Activated T-helper 1 cell treated with anti-CD3 and anti-CD28 coated beads, Interleukin-12 subunit alpha, Interleukin-12 subunit beta, Interleukin-2, Interleukin-4 antibody, amounts not matched to agents 30 ng/mL and 10 ng/mL and 1 ng/mL, durations not matched to agents 14 hours and 24 hours and 36 hours (primary cell): Measurements from ENCODE around the gene DOK7. TPM values are rescaled to one million over a fixed set of nuclear protein-coding genes. Genes with fewer than 3 reads are reported as not detected.
"Not testable (repeated sequence)": the region's sequence is repeated elsewhere in the genome, so short reads cannot be mapped to it uniquely, and the experiment has no call there.

Experiments used
- DNase-seq: peaks from one replicate; pipeline ENCODE4 v3.0.0; 2021; ENCODE audit warnings: low spot score
- H3K27ac Mint-ChIP-seq: one replicate; pipeline ENCODE4 v1.8.0; 2021; ENCODE audit warnings: mild to moderate bottlenecking, mixed read lengths
- H3K27me3 Mint-ChIP-seq: one replicate; pipeline ENCODE4 v1.8.0; 2022; ENCODE audit warnings: mild to moderate bottlenecking, moderate library complexity, mixed read lengths; ENCODE audit not compliant: insufficient read depth
- H3K36me3 Mint-ChIP-seq: one replicate; pipeline ENCODE4 v1.8.0; 2021; ENCODE audit warnings: low read depth, mixed read lengths
- H3K4me1 Mint-ChIP-seq: one replicate; pipeline ENCODE4 v1.8.0; 2021; ENCODE audit warnings: low read depth, mixed read lengths
- H3K4me3 Mint-ChIP-seq: one replicate; pipeline ENCODE4 v1.8.0; 2021; ENCODE audit warnings: mild to moderate bottlenecking, moderate library complexity, mixed read lengths
- H3K9me3 Mint-ChIP-seq: one replicate; pipeline ENCODE4 v1.8.0; 2021; ENCODE audit warnings: mixed read lengths
- intact Hi-C: fragments of 100-400 bp; cut with micrococcal nuclease; formaldehyde crosslinking; loops from one replicate; pipeline ENCODE4 v1.15.1; 2024
- total RNA-seq: library from RNA; stranded (reverse); gene quantifications from 2 replicates; pipeline ENCODE4 v1.2.3, GENCODE V29; 2022

Gene DOK7
- total RNA-seq, 1 donor from 2014 or later = not detected

GRCh38 chr4:3449574-3450534 lies 13.3 kb upstream of the DOK7 start:
- intact Hi-C loops = no loop called here
- H3K36me3 Mint-ChIP-seq = no peaks in the 10 kb centered on the region
- no peak overlapping the region for H3K4me3 Mint-ChIP-seq
- DNase-seq = no peak
- no peak overlapping the region for H3K27ac Mint-ChIP-seq
- H3K4me1 Mint-ChIP-seq = no peaks in the 10 kb centered on the region
- peaks cover 4% of the 10 kb centered on the region for H3K27me3 Mint-ChIP-seq
- no peaks in the 10 kb centered on the region for H3K9me3 Mint-ChIP-seq

- Mint-ChIP-seq H3K4me3 (no peak overlapping the region), H3K36me3 (no peaks in the 10 kb centered on the region), H3K9me3 (peaks cover 7% of the 10 kb centered on the region), H3K27me3 (peaks cover 4% of the 10 kb centered on the region), H3K27ac (no peak overlapping the region), H3K4me1 (no peaks in the 10 kb centered on the region)
- intact Hi-C loops = no loop called here
- no peak for DNase-seq
Observed at GRCh38 chr4:3450643-3451042, 12.5 kb upstream of the DOK7 start.

GRCh38 chr4:3451956-3452355 lies 11.2 kb upstream of the DOK7 start:
- Mint-ChIP-seq H3K9me3 (peaks cover 9% of the 10 kb centered on the region), H3K36me3 (no peaks in the 10 kb centered on the region), H3K27me3 (peaks cover 4% of the 10 kb centered on the region), H3K4me1 (no peaks in the 10 kb centered on the region), H3K27ac (no peak overlapping the region), H3K4me3 (no peak overlapping the region)
- intact Hi-C loops = no loop called here
- DNase-seq = no peak

- Mint-ChIP-seq H3K27me3 (peaks cover 4% of the 10 kb centered on the region), H3K4me1 (no peaks in the 10 kb centered on the region)
- no peak for DNase-seq
Observed at GRCh38 chr4:3452376-3452775, 10.7 kb upstream of the DOK7 start.

GRCh38 chr4:3455596-3455995 lies 7.5 kb upstream of the DOK7 start:
- H3K4me3 Mint-ChIP-seq, DNase-seq, H3K27me3 Mint-ChIP-seq, H3K9me3 Mint-ChIP-seq, H3K4me1 Mint-ChIP-seq, H3K27ac Mint-ChIP-seq, H3K36me3 Mint-ChIP-seq, intact Hi-C loops: not testable (repeated sequence)

More at GRCh38 chr4:3452376-3452775, 10.7 kb upstream of the DOK7 start:
- Mint-ChIP-seq H3K9me3 (peaks cover 9% of the 10 kb centered on the region), H3K27ac (no peak overlapping the region), H3K4me3 (no peak overlapping the region), H3K36me3 (no peaks in the 10 kb centered on the region)
- intact Hi-C loops = no loop called here

GRCh38 chr4:3458371-3458770 lies 4.7 kb upstream of the DOK7 start:
- no peak overlapping the region for H3K27ac Mint-ChIP-seq
- H3K27me3 Mint-ChIP-seq = peaks cover 9% of the 10 kb centered on the region
- H3K36me3 Mint-ChIP-seq = no peaks in the 10 kb centered on the region
- DNase-seq = no peak
- H3K4me3 Mint-ChIP-seq = no peak overlapping the region
- H3K4me1 Mint-ChIP-seq = no peaks in the 10 kb centered on the region
- H3K9me3 Mint-ChIP-seq = peaks cover 9% of the 10 kb centered on the region
- intact Hi-C loops = no loop called here

- H3K27ac Mint-ChIP-seq, H3K4me3 Mint-ChIP-seq, H3K4me1 Mint-ChIP-seq, H3K27me3 Mint-ChIP-seq, H3K36me3 Mint-ChIP-seq, H3K9me3 Mint-ChIP-seq, intact Hi-C loops, DNase-seq: not testable (repeated sequence)
Observed at GRCh38 chr4:3459156-3459555, 4.0 kb upstream of the DOK7 start.

- intact Hi-C loops = no loop called here
- H3K27me3 Mint-ChIP-seq = peaks cover 5% of the 10 kb centered on the region
- no peak overlapping the region for H3K4me3 Mint-ChIP-seq
- no peaks in the 10 kb centered on the region for H3K9me3 Mint-ChIP-seq
- no peaks in the 10 kb centered on the region for H3K36me3 Mint-ChIP-seq
- DNase-seq = no peak
- no peak overlapping the region for H3K27ac Mint-ChIP-seq
- no peaks in the 10 kb centered on the region for H3K4me1 Mint-ChIP-seq
Observed at GRCh38 chr4:3460926-3461325, 2.2 kb upstream of the DOK7 start.

GRCh38 chr4:3461515-3462291 lies 1.4 kb upstream of the DOK7 start:
- Mint-ChIP-seq H3K36me3 (no peaks in the 10 kb centered on the region), H3K4me3 (no peak overlapping the region), H3K9me3 (no peaks in the 10 kb centered on the region), H3K27me3 (peaks cover 5% of the 10 kb centered on the region), H3K27ac (no peak overlapping the region), H3K4me1 (no peaks in the 10 kb centered on the region)
- intact Hi-C loops = no loop called here
- DNase-seq = no peak

GRCh38 chr4:3462321-3462789 lies 751 bp upstream of the DOK7 start:
- H3K4me3 Mint-ChIP-seq = no peak overlapping the region
- intact Hi-C loops = no loop called here
- no peaks in the 10 kb centered on the region for H3K36me3 Mint-ChIP-seq
- peaks cover 5% of the 10 kb centered on the region for H3K27me3 Mint-ChIP-seq
- H3K9me3 Mint-ChIP-seq = no peaks in the 10 kb centered on the region
- H3K27ac Mint-ChIP-seq = no peak overlapping the region
- no peaks in the 10 kb centered on the region for H3K4me1 Mint-ChIP-seq
- no peak for DNase-seq

- H3K4me1 Mint-ChIP-seq = no peaks in the 10 kb centered on the region
- H3K27me3 Mint-ChIP-seq = peaks cover 3% of the 10 kb centered on the region
- no peak overlapping the region for H3K27ac Mint-ChIP-seq
- H3K36me3 Mint-ChIP-seq = no peaks in the 10 kb centered on the region
- DNase-seq = no peak
- no peaks in the 10 kb centered on the region for H3K9me3 Mint-ChIP-seq
- intact Hi-C loops = no loop called here
- H3K4me3 Mint-ChIP-seq = no peak overlapping the region
Observed at GRCh38 chr4:3463556-3464348, 646 bp downstream of the DOK7 start.

GRCh38 chr4:3464349-3464905 lies 1.3 kb downstream of the DOK7 start:
- no peaks in the 10 kb centered on the region for H3K9me3 Mint-ChIP-seq
- intact Hi-C loops = no loop called here
- H3K27ac Mint-ChIP-seq = no peak overlapping the region
- no peak overlapping the region for H3K4me3 Mint-ChIP-seq
- no peaks in the 10 kb centered on the region for H3K36me3 Mint-ChIP-seq
- H3K4me1 Mint-ChIP-seq = no peaks in the 10 kb centered on the region
- no peak for DNase-seq
- H3K27me3 Mint-ChIP-seq = peaks cover 3% of the 10 kb centered on the region
